Endothelial cell of umbilical vein (primary cell): ENCODE data around the gene RBFOX1. TPM values are rescaled to one million over a fixed set of nuclear protein-coding genes. Genes with fewer than 3 reads are reported as not detected.

Source experiments
- BruUV-seq: library from RNA; stranded (reverse); fragments of 400-500 nt; replicated peaks from 2 replicates; lab custom pipeline; 2021; lab: Mats Ljungman, UMichigan
- CTCF ChIA-PET: fragments of 300-600, 350-600 bp; sonication (Branson Sonifier 250); formaldehyde crosslinking; loops from one replicate; lab custom pipeline; 2021; ENCODE audit warnings: antibody characterized with exemption, inconsistent platforms; lab: Charles Lee
- POLR2A ChIA-PET: fragments of 300-600, 350-600 bp; sonication (Branson Sonifier 250); formaldehyde crosslinking; loops from one replicate; lab custom pipeline; 2021; ENCODE audit warnings: antibody characterized with exemption, inconsistent platforms; lab: Charles Lee
- DNase-seq: peaks from one replicate; pipeline ENCODE4 v3.0.0-alpha.2; 2011; ENCODE audit warnings: low read depth, low spot score
- FAIRE-seq: peaks from 2 replicates; lab custom pipeline; 2011; peaks lifted over from hg19 to GRCh38; lab: Jason Lieb, UNC
- H2AFZ ChIP-seq: 2 replicates; pipeline ENCODE4 v1.6.0; 2012; ENCODE audit warnings: low read depth, low read length, control low read depth, inconsistent platforms
- H3K27ac ChIP-seq: 2 replicates; pipeline ENCODE4 v1.5.1; 2011; ENCODE audit warnings: low read depth, mild to moderate bottlenecking, control low read depth, low read length, moderate library complexity; ENCODE audit not compliant: insufficient read depth
- H3K27me3 ChIP-seq, 2 experiments: 2 replicates each; pipeline versions ENCODE4 v1.6.0 to v1.6.1; 2011; ENCODE audit warnings: low read length in 2 of 2, mixed read lengths in 1 of 2; ENCODE audit not compliant: control insufficient read depth in 2 of 2, insufficient read depth in 2 of 2
- H3K36me3 ChIP-seq, 2 experiments: 2 replicates in 1 of 2; 3 replicates in 1 of 2; pipeline ENCODE4 v1.5.1; 2011; ENCODE audit warnings: low read length in 2 of 2, mild to moderate bottlenecking in 1 of 2, moderate library complexity in 1 of 2; ENCODE audit not compliant: control insufficient read depth in 2 of 2, insufficient read depth in 2 of 2; ENCODE audit errors: extremely low read depth in 1 of 2
- H3K4me1 ChIP-seq: 3 replicates; pipeline ENCODE4 v1.5.1; 2011; ENCODE audit warnings: mild to moderate bottlenecking, low read length; ENCODE audit not compliant: control insufficient read depth, insufficient read depth; ENCODE audit errors: extremely low read depth
- H3K4me2 ChIP-seq: 2 replicates; pipeline ENCODE4 v1.6.1; 2011; ENCODE audit warnings: low read length, control low read depth, mixed read lengths; ENCODE audit not compliant: insufficient read depth
- H3K4me3 ChIP-seq, 3 experiments: fragments of 200-600 bp in 1 of 3; sonication (generic), shearing (Covaris generic) in 1 of 3; replicated peaks in 1 of 3; 2 replicates each; pipeline ENCODE4 v1.5.1; 2011 to 2016; ENCODE audit warnings: control low read depth in 3 of 3, low read length in 3 of 3, mild to moderate bottlenecking in 2 of 3, inconsistent platforms in 1 of 3, low read depth in 1 of 3, moderate library complexity in 1 of 3; ENCODE audit not compliant: insufficient read depth in 1 of 3
- H3K79me2 ChIP-seq: 2 replicates; pipeline ENCODE4 v1.6.0; 2012; ENCODE audit warnings: low read length, inconsistent platforms; ENCODE audit not compliant: control insufficient read depth, insufficient read depth
- H3K9ac ChIP-seq: replicated peaks from 2 replicates; pipeline ENCODE3; 2011; ENCODE audit warnings: low read length, control low read depth; ENCODE audit not compliant: insufficient read depth; ENCODE audit errors: extremely low read depth
- H3K9me1 ChIP-seq: replicated peaks from 3 replicates; pipeline ENCODE4 v1.6.0; 2011; ENCODE audit warnings: mild to moderate bottlenecking, low read length; ENCODE audit not compliant: control insufficient read depth, insufficient read depth; ENCODE audit errors: extremely low read depth
- H3K9me3 ChIP-seq: replicated peaks from 2 replicates; pipeline ENCODE4 v1.5.1; 2012; ENCODE audit warnings: low read length, inconsistent platforms; ENCODE audit not compliant: control insufficient read depth, insufficient read depth
- H4K20me1 ChIP-seq: replicated peaks from 2 replicates; pipeline ENCODE3; 2011; ENCODE audit warnings: mild to moderate bottlenecking, low read length; ENCODE audit not compliant: control insufficient read depth, insufficient read depth; ENCODE audit errors: extremely low read depth
- EZH2 ChIP-seq: IDR thresholded peaks from 2 replicates; pipeline ENCODE4 v1.6.1; 2012; ENCODE audit warnings: borderline replicate concordance, low read depth, mild to moderate bottlenecking, moderate library complexity, low read length, inconsistent platforms; ENCODE audit not compliant: severe bottlenecking
- FOS ChIP-seq: IDR thresholded peaks from 2 replicates; pipeline ENCODE4 v1.6.1; 2011; ENCODE audit warnings: mild to moderate bottlenecking, low read length, moderate library complexity, borderline replicate concordance; ENCODE audit not compliant: insufficient read depth
- GATA2 ChIP-seq: IDR thresholded peaks from 2 replicates; pipeline ENCODE4 v1.7.0; 2011; ENCODE audit warnings: low read depth, mild to moderate bottlenecking, moderate library complexity, mixed read lengths, low read length; ENCODE audit not compliant: insufficient read length, insufficient read depth
- JUN ChIP-seq: IDR thresholded peaks from 2 replicates; pipeline ENCODE4 v1.6.1; 2011; ENCODE audit warnings: borderline replicate concordance, low read depth; ENCODE audit not compliant: insufficient read length, insufficient read depth
- MYC ChIP-seq: IDR thresholded peaks from one replicate; pipeline ENCODE4 v1.6.1; 2011; ENCODE audit warnings: mild to moderate bottlenecking, low read depth, low read length
- POLR2A ChIP-seq: IDR thresholded peaks from 2 replicates; pipeline ENCODE4 v1.6.1; 2012; ENCODE audit warnings: low read depth, mild to moderate bottlenecking, control low read depth, low read length
- POLR2AphosphoS5 ChIP-seq: IDR thresholded peaks from 2 replicates; pipeline ENCODE4 v1.6.1; 2012; ENCODE audit warnings: low read depth, mild to moderate bottlenecking, control low read depth, low read length, moderate library complexity; ENCODE audit not compliant: insufficient read depth
- dilution Hi-C: fragments of 300-500 bp; cut with MboI; formaldehyde crosslinking; loops from one replicate; pipeline ENCODE4 v1.15.0; 2019; ENCODE audit warnings: low sequenced_read_pairs; ENCODE audit not compliant: extremely low pct_ligation_motif_present
- intact Hi-C: fragments of 100-400 bp; cut with micrococcal nuclease; formaldehyde crosslinking; loops from one replicate; pipeline ENCODE4 v1.10.0; 2022
- polyA plus RNA-seq, 4 experiments: library from polyadenylated mRNA; depleted of rRNA in 3 of 4; stranded (reverse) in 3 of 4; unstranded in 1 of 4; fragments of >200 nt; gene quantifications; 2 replicates each; pipeline versions ENCODE4 v1.2.1 to v1.2.3, GENCODE V29; 2011 to 2012; ENCODE audit warnings: missing spikeins in 1 of 4
- total RNA-seq: library from RNA; stranded (reverse); gene quantifications from 2 replicates; pipeline ENCODE4 v1.2.3, GENCODE V29; 2021
- TF ChIP-seq, protein P1 (sequence below): IDR thresholded peaks from 2 replicates; pipeline ENCODE4 v1.6.1; 2011; ENCODE audit not compliant: insufficient read depth, insufficient read length
- TF ChIP-seq, protein P2 (sequence below), 2 donors: IDR thresholded peaks; 1 replicate in 1 of 2; 2 replicates in 1 of 2; pipeline ENCODE4 v1.5.1; 2011; ENCODE audit warnings: low read length in 2 of 2, mild to moderate bottlenecking in 2 of 2, moderate library complexity in 2 of 2, control low read depth in 1 of 2, inconsistent platforms in 1 of 2, low read depth in 1 of 2; ENCODE audit not compliant: insufficient read depth in 1 of 2; ENCODE audit errors: extremely low read depth in 1 of 2

Gene RBFOX1
- total and polyA plus RNA-seq, 2 donors (not counting 3 experiments of a cell fraction or from before 2014, with no cell fraction given): not detected

DNA sequence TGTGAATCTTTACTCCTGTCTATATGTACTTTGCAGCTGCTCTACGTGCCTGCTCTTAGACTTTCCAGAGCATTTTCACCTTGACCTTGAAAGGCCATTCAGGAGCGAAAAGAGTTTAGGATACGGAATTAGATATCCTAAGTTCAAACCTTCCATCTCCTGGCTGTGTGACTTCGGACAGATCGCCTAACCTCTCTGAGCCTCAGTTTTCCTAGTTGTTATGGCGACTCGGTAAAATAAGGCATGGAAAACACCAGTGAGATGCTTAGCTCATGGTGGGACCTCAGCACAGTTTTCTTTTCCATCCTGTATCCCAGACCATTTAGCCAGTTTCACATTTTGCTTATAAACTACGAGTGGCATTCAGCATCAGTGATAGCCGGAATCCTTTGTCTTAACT is 233.7 kb downstream of the RBFOX1 start:
- dilution Hi-C loops: no loop called here

DNA sequence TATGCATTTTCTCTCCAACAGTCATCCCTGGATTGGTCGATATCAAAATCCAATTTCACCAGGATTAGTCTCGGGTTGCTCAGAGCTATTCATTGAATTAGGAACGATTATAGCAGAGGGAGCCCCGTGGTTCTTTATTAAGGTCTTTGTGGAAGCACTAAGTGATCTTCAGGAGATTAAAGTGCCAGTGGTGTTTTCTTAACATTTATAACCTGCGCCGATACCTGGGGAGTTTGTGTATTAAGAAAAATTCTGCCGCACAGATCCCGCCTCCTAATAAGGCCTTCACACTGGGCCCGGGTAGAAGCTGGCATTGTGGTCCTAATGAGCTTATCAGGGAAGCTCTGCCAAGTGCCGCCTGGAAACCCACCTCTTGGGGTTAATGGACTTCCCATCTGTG is 238.7 kb downstream of the RBFOX1 start:
- dilution Hi-C loops: no loop called here
- BruUV-seq: no TSS peak
- FAIRE-seq: no peak

More for the DNA sequence above, 233.7 kb downstream of the RBFOX1 start:
- ChIA-PET CTCF (no interaction called here), POLR2A (no interaction called here)
- no peak overlapping the region for H3K9ac ChIP-seq
- H3K4me3 ChIP-seq: no peak overlapping the region
- intact Hi-C loops: no loop called here
- H3K4me2 ChIP-seq: no peak overlapping the region
- no peaks in the 10 kb centered on the region for H3K4me1 ChIP-seq
- FAIRE-seq (no peak), DNase-seq (no peak)
- no peaks in the 10 kb centered on the region for H3K27me3 ChIP-seq
- no peaks in the 10 kb centered on the region for H3K9me1 ChIP-seq
- TF ChIP-seq, protein P1, sequence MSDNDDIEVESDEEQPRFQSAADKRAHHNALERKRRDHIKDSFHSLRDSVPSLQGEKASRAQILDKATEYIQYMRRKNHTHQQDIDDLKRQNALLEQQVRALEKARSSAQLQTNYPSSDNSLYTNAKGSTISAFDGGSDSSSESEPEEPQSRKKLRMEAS: no peak
- no peak for TF ChIP-seq JUN
- no peak for TF ChIP-seq POLR2A
- TF ChIP-seq POLR2AphosphoS5: no peak
- H3K27ac ChIP-seq: no peak overlapping the region
- no peaks in the 10 kb centered on the region for H4K20me1 ChIP-seq
- H2AFZ ChIP-seq: no peak overlapping the region
- BruUV-seq: no TSS peak
- no peaks in the 10 kb centered on the region for H3K36me3 ChIP-seq
- H3K79me2 ChIP-seq: no peaks in the 10 kb centered on the region
- H3K9me3 ChIP-seq: peaks cover 7% of the 10 kb centered on the region

More for the DNA sequence above, 238.7 kb downstream of the RBFOX1 start:
- no peaks in the 10 kb centered on the region for H3K27me3 ChIP-seq
- no peak overlapping the region for H3K4me3 ChIP-seq
- no peak overlapping the region for H2AFZ ChIP-seq
- ChIA-PET CTCF (no interaction called here), POLR2A (no interaction called here)
- intact Hi-C loops: no loop called here
- no peak for DNase-seq
- H3K9me1 ChIP-seq: no peaks in the 10 kb centered on the region
- no peak overlapping the region for H3K9ac ChIP-seq
- H4K20me1 ChIP-seq: no peaks in the 10 kb centered on the region
- H3K79me2 ChIP-seq: no peaks in the 10 kb centered on the region
- no peak overlapping the region for H3K27ac ChIP-seq
- no peaks in the 10 kb centered on the region for H3K36me3 ChIP-seq
- H3K4me1 ChIP-seq: no peaks in the 10 kb centered on the region
- H3K4me2 ChIP-seq: no peak overlapping the region
- TF ChIP-seq MYC (no peak), FOS (no peak), JUN (no peak), POLR2AphosphoS5 (no peak), GATA2 (no peak), POLR2A (no peak), EZH2 (no peak)
- TF ChIP-seq, protein P2, sequence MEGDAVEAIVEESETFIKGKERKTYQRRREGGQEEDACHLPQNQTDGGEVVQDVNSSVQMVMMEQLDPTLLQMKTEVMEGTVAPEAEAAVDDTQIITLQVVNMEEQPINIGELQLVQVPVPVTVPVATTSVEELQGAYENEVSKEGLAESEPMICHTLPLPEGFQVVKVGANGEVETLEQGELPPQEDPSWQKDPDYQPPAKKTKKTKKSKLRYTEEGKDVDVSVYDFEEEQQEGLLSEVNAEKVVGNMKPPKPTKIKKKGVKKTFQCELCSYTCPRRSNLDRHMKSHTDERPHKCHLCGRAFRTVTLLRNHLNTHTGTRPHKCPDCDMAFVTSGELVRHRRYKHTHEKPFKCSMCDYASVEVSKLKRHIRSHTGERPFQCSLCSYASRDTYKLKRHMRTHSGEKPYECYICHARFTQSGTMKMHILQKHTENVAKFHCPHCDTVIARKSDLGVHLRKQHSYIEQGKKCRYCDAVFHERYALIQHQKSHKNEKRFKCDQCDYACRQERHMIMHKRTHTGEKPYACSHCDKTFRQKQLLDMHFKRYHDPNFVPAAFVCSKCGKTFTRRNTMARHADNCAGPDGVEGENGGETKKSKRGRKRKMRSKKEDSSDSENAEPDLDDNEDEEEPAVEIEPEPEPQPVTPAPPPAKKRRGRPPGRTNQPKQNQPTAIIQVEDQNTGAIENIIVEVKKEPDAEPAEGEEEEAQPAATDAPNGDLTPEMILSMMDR (IDR thresholded peaks at IDR 0.05; ENCODE audit: extremely low read depth in 1 of 2, insufficient read depth in 1 of 2, low read depth in 1 of 2, low read length in 2 of 2): no peak
- TF ChIP-seq, protein P1: no peak
- peaks cover 4% of the 10 kb centered on the region for H3K9me3 ChIP-seq
